ENCODE data around the gene BCAN.

Gene BCAN

GRCh38 chr1:156656806-156657740 lies 15.2 kb downstream of the BCAN start:
- peak; percentile 98 for TF ChIP-seq CTCF (IDR thresholded peaks at IDR 0.05)

- peak; percentile 11; the same call in 1 of the 2 replicates for TF ChIP-seq CTCF (IDR thresholded peaks at IDR 0.05)
These were observed 15.9 kb downstream of the BCAN start for GRCh38 chr1:156657741-156658319.

- TF ChIP-seq CTCF (IDR thresholded peaks at IDR 0.05) = no peak
These were observed 16.6 kb downstream of the BCAN start for GRCh38 chr1:156658496-156658895.

- TF ChIP-seq CTCF (IDR thresholded peaks at IDR 0.05) = no peak
These were observed 17.1 kb downstream of the BCAN start for GRCh38 chr1:156658945-156659574.

- no peak for TF ChIP-seq CTCF (IDR thresholded peaks at IDR 0.05)
These were observed 17.7 kb downstream of the BCAN start for GRCh38 chr1:156659661-156659987.

- peak; percentile 100 for TF ChIP-seq CTCF (IDR thresholded peaks at IDR 0.05)
These were observed 18.3 kb downstream of the BCAN start for GRCh38 chr1:156659988-156660751.

- TF ChIP-seq CTCF (IDR thresholded peaks at IDR 0.05) = no peak
These were observed 18.8 kb downstream of the BCAN start for GRCh38 chr1:156660752-156661112.
